Measurements from ENCODE around the gene CCDC183. TPM values are rescaled to one million over a fixed set of nuclear protein-coding genes. Genes with fewer than 3 reads are reported as not detected.
"Not testable (repeated sequence)": the region's sequence is repeated elsewhere in the genome, so short reads cannot be mapped to it uniquely, and the experiment has no call there.

Gene CCDC183
- total RNA-seq, 1 experiment from 2014 or later = 3.6 TPM

DNA sequence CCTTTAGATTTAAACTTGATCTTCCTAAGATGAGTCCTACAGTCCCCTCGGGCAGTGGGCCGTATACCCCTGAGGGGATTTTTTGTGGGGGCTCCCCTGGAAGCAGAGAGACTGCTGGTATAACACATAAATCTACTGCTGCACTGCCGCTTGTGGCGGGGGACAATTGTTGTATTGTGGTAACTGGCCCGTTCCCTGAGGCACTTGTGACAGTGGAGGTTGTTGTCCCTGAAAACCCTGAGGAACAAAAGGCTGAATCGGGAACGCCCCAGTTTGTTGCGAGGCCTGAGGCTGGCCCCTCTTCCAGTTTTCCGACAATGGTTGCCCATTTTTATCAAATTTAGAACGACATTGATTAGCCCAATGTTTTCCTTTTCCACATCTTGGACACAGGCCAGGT lies 9.7 kb upstream of the CCDC183 start:
- peaks cover 16% of the 10 kb centered on the region for H3F3A ChIP-seq (ENCODE audit: insufficient read depth, low read depth)
- intact Hi-C loops (cut with micrococcal nuclease; ENCODE audit: unreplicated experiment) = no loop called here
- no peak overlapping the region for H3K27ac ChIP-seq
- H3K9me3 ChIP-seq (ENCODE audit: insufficient read depth, low read depth) = no peaks in the 10 kb centered on the region
- H2AFZ ChIP-seq = no peak overlapping the region
- no peak for DNase-seq
- no peaks in the 10 kb centered on the region for H3K79me2 ChIP-seq (ENCODE audit: low read depth)
- H3K4me1 ChIP-seq (replicated peaks; ENCODE audit: insufficient read depth) = peaks cover 7% of the 10 kb centered on the region; the same call in 1 of the 2 replicates
- no peaks in the 10 kb centered on the region for H3K36me3 ChIP-seq (ENCODE audit: low read depth)
- TF ChIP-seq EZH2 (IDR thresholded peaks at IDR 0.05; ENCODE audit: low read depth) (no peak), CTCF (conservative IDR thresholded peaks at IDR 0.05) (no peak)
- H3K9me2 ChIP-seq (ENCODE audit: insufficient read depth) = no peaks in the 10 kb centered on the region
- ChIA-PET CTCF (interaction anchor here (0.6 kb wide), 1 partner anchor 749 kb away, joined by 3 read pairs; no protein-coding TSS in a partner anchor), POLR2A (ENCODE audit: unreplicated experiment) (no interaction called here)
- no peaks in the 10 kb centered on the region for H3K27me3 ChIP-seq (ENCODE audit: insufficient read depth, low read depth)
- no peaks in the 10 kb centered on the region for H4K20me1 ChIP-seq (ENCODE audit: insufficient read depth)
- H3K4me2 ChIP-seq = no peak overlapping the region
- BruUV-seq (replicated peaks) = no TSS peak
- H3K4me3 ChIP-seq = no peak overlapping the region

GRCh38 chr9:136786983-136787382 lies 9.2 kb upstream of the CCDC183 start:
- H2AFZ ChIP-seq; DNase-seq; H3K4me2 ChIP-seq; BruUV-seq (replicated peaks); H3K79me2 ChIP-seq (ENCODE audit: low read depth); H3K9me3 ChIP-seq (ENCODE audit: insufficient read depth, low read depth); H3K4me3 ChIP-seq; H3K27ac ChIP-seq; H3K36me3 ChIP-seq (ENCODE audit: low read depth); H3K27me3 ChIP-seq (ENCODE audit: insufficient read depth, low read depth); H4K20me1 ChIP-seq (ENCODE audit: insufficient read depth); intact Hi-C loops (cut with micrococcal nuclease; ENCODE audit: unreplicated experiment); H3K9me2 ChIP-seq (ENCODE audit: insufficient read depth); POLR2A ChIA-PET (ENCODE audit: unreplicated experiment): not testable (repeated sequence)
- Histone ChIP-seq H3K4me1 (replicated peaks; ENCODE audit: insufficient read depth) (peaks cover 11% of the 10 kb centered on the region; the same call in 1 of the 2 replicates), H3F3A (ENCODE audit: insufficient read depth, low read depth) (peaks cover 17% of the 10 kb centered on the region)
- CTCF ChIA-PET = interaction anchor here (0.5 to 0.6 kb wide), 2 partner anchors 94 to 748 kb away, joined by 3 to 4 read pairs; no protein-coding TSS in a partner anchor

GRCh38 chr9:136787690-136788400 lies 8.3 kb upstream of the CCDC183 start:
- Histone ChIP-seq H3K27me3 (ENCODE audit: insufficient read depth, low read depth) (no peaks in the 10 kb centered on the region), H3K36me3 (ENCODE audit: low read depth) (no peaks in the 10 kb centered on the region), H3F3A (ENCODE audit: insufficient read depth, low read depth) (peaks cover 21% of the 10 kb centered on the region), H4K20me1 (ENCODE audit: insufficient read depth) (peaks cover 9% of the 10 kb centered on the region), H3K4me2 (peak overlapping the region; percentile 13; the same call in 1 of the 2 replicates), H3K79me2 (ENCODE audit: low read depth) (peaks cover 8% of the 10 kb centered on the region), H3K4me3 (no peak overlapping the region), H3K27ac (no peak overlapping the region), H3K4me1 (replicated peaks; ENCODE audit: insufficient read depth) (peaks cover 15% of the 10 kb centered on the region; the same call in 1 of the 2 replicates), H3K9me2 (ENCODE audit: insufficient read depth) (no peaks in the 10 kb centered on the region), H3K9me3 (ENCODE audit: insufficient read depth, low read depth) (no peaks in the 10 kb centered on the region), H2AFZ (no peak overlapping the region)
- intact Hi-C loops (cut with micrococcal nuclease; ENCODE audit: unreplicated experiment) = no loop called here
- no TSS peak for BruUV-seq (replicated peaks)
- peak in 1 of 2 experiments; percentile 60 for DNase-seq
- TF ChIP-seq CTCF (conservative IDR thresholded peaks at IDR 0.05) (peak; percentile 95), EZH2 (IDR thresholded peaks at IDR 0.05; ENCODE audit: low read depth) (no peak)
- ChIA-PET POLR2A (ENCODE audit: unreplicated experiment) (no interaction called here), CTCF (interaction anchor here (0.5 to 1.4 kb wide), 4 partner anchors 10 to 268 kb away, joined by 3 to 7 read pairs (median 4); no protein-coding TSS in a partner anchor)

DNA sequence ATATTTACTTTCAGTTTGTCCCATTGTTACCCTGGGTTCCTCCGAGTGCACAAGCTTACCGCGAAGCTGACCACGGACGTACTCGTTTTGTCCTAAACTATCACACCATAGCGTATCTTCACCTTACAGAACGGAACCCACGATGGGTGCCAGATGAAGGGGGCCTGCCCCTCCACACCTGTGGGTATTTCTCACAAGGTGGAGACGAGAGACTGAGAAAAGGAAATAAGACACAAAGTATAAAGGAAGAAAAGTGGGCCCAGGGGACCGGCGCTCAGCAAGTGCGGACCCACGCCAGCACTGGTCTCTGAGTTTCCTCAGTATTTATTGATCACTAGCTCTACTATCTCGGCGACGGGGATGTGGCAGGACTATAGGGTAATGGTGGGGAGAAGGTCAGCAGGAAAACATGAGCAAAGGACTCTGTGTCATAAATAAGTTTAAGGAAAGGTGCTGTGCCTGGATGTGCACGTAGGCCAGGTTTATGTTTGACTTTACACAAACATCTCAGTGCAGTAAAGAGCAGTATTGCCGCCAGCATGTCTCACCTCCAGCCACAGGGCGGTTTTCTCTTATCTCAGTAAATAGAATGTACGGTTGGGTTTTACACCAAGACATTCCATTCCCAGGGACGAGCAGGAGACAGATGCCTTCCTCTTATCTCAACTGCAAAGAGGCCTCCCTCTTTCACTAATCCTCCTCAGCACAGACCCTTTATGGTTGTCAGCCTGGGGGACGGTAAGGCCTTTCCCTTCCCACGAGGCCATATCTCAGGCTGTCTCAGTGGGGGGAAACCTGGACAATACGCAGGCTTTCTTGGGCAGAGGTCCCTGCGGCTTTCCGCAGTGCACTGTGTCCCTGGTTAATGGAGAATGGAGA lies 7.3 kb upstream of the CCDC183 start:
- BruUV-seq (replicated peaks); H3K36me3 ChIP-seq (ENCODE audit: low read depth); H3K9me3 ChIP-seq (ENCODE audit: insufficient read depth, low read depth); DNase-seq; H3K27ac ChIP-seq; H3K4me2 ChIP-seq; H3K27me3 ChIP-seq (ENCODE audit: insufficient read depth, low read depth); H3K4me3 ChIP-seq; H3K9me2 ChIP-seq (ENCODE audit: insufficient read depth); H2AFZ ChIP-seq; intact Hi-C loops (cut with micrococcal nuclease; ENCODE audit: unreplicated experiment); H3K79me2 ChIP-seq (ENCODE audit: low read depth): not testable (repeated sequence)
- CTCF ChIA-PET = interaction anchor here (1.4 kb wide), 1 partner anchor 11 kb away, joined by 3 read pairs; no protein-coding TSS in a partner anchor
- POLR2A ChIA-PET (ENCODE audit: unreplicated experiment) = interaction anchor here (0.5 to 0.6 kb wide), 2 partner anchors 246 to 436 kb away, joined by 3 to 6 read pairs; partner anchors contain the start of gene CYSRT1
- peaks cover 15% of the 10 kb centered on the region; the same call in 1 of the 2 replicates for H3K4me1 ChIP-seq (replicated peaks; ENCODE audit: insufficient read depth)
- peaks cover 20% of the 10 kb centered on the region for H3F3A ChIP-seq (ENCODE audit: insufficient read depth, low read depth)
- peaks cover 14% of the 10 kb centered on the region for H4K20me1 ChIP-seq (ENCODE audit: insufficient read depth)
